ENCODE data around the gene EPHB2. TPM values are rescaled to one million over a fixed set of nuclear protein-coding genes. Genes with fewer than 3 reads are reported as not detected.

Gene EPHB2
- total RNA-seq, 4 donors from 2014 or later, result 0.08 to 3.4 (median 1.9) TPM

GRCh38 chr1:22819361-22819760 lies 108.7 kb downstream of the EPHB2 start:
- no peak for DNase-seq
- H3K27me3 ChIP-seq, result peaks cover 0 to 12% (median 0%) of the 10 kb centered on the region in 4 donors
- intact Hi-C loops (cut with DNase I), result no loop called here
- no peak overlapping the region for H3K4me3 ChIP-seq
- TF ChIP-seq POLR2A (IDR thresholded peaks at IDR 0.05) (no peak), CTCF (IDR thresholded peaks at IDR 0.05) (no peak)
- H3K36me3 ChIP-seq, result no peaks in the 10 kb centered on the region
- WGBS, 2 donors, result 82 to 93% methylated on average over 3 to 4 of the region's 4 CpGs
- H3K4me1 ChIP-seq, result peaks cover 0 to 16% (median 3%) of the 10 kb centered on the region in 3 donors
- H3K27ac ChIP-seq, result no peak overlapping the region
- no peaks in the 10 kb centered on the region for H3K9me3 ChIP-seq

- Histone ChIP-seq H3K4me1 (peaks cover 0 to 9% (median 5%) of the 10 kb centered on the region in 3 donors), H3K27ac (no peak overlapping the region), H3K9me3 (no peaks in the 10 kb centered on the region), H3K36me3 (no peaks in the 10 kb centered on the region), H3K4me3 (no peak overlapping the region), H3K27me3 (peaks cover 0 to 11% (median 0%) of the 10 kb centered on the region in 4 donors)
- intact Hi-C loops (cut with DNase I), result no loop called here
- WGBS, 2 donors, result 43 to 56% methylated on average over 5 of the region's 5 CpGs
- DNase-seq, result no peak
- TF ChIP-seq CTCF (IDR thresholded peaks at IDR 0.05) (no peak), POLR2A (IDR thresholded peaks at IDR 0.05) (no peak)
Observed at GRCh38 chr1:22821027-22821426, 110.4 kb downstream of the EPHB2 start.

- intact Hi-C loops (cut with DNase I), result no loop called here
- peaks cover 0 to 11% (median 0%) of the 10 kb centered on the region in 4 donors for H3K27me3 ChIP-seq
- no peak overlapping the region for H3K27ac ChIP-seq
- TF ChIP-seq POLR2A (IDR thresholded peaks at IDR 0.05) (no peak), CTCF (IDR thresholded peaks at IDR 0.05) (no peak)
- H3K4me3 ChIP-seq, result no peak overlapping the region
- peaks cover 11 to 21% (median 17%) of the 10 kb centered on the region in 3 donors for H3K4me1 ChIP-seq
- no peaks in the 10 kb centered on the region for H3K36me3 ChIP-seq
- no peaks in the 10 kb centered on the region for H3K9me3 ChIP-seq
- 80% methylated on average over 1 of the region's 1 CpG; no CpG with 5 or more reads in 1 of the 2 donors for WGBS, 2 donors
- no peak for DNase-seq
Observed at GRCh38 chr1:22822371-22822770, 111.7 kb downstream of the EPHB2 start.

GRCh38 chr1:22824466-22824865 lies 113.8 kb downstream of the EPHB2 start:
- H3K9me3 ChIP-seq, result no peaks in the 10 kb centered on the region
- intact Hi-C loops (cut with DNase I), result no loop called here
- DNase-seq, result no peak
- H3K36me3 ChIP-seq, result no peaks in the 10 kb centered on the region
- no peaks in the 10 kb centered on the region for H3K27me3 ChIP-seq
- no peak for TF ChIP-seq POLR2A (IDR thresholded peaks at IDR 0.05)
- TF ChIP-seq CTCF (IDR thresholded peaks at IDR 0.05), result no peak
- H3K4me1 ChIP-seq, result peaks cover 28 to 42% (median 31%) of the 10 kb centered on the region in 3 donors
- 68 to 77% methylated on average over 10 of the region's 10 CpGs for WGBS, 2 donors
- H3K27ac ChIP-seq, result no peak overlapping the region
- no peak overlapping the region for H3K4me3 ChIP-seq

GRCh38 chr1:22824975-22825374 lies 114.3 kb downstream of the EPHB2 start:
- H3K9me3 ChIP-seq, result no peaks in the 10 kb centered on the region
- intact Hi-C loops (cut with DNase I), result no loop called here

More at GRCh38 chr1:22824975-22825374, 114.3 kb downstream of the EPHB2 start:
- Histone ChIP-seq H3K4me3 (no peak overlapping the region), H3K27ac (no peak overlapping the region), H3K4me1 (peaks cover 33 to 47% (median 36%) of the 10 kb centered on the region in 3 donors), H3K36me3 (no peaks in the 10 kb centered on the region), H3K27me3 (no peaks in the 10 kb centered on the region)
- WGBS, 2 donors, result 89 to 97% methylated on average over 4 to 5 of the region's 5 CpGs
- DNase-seq, result no peak
- TF ChIP-seq POLR2A (IDR thresholded peaks at IDR 0.05) (no peak), CTCF (IDR thresholded peaks at IDR 0.05) (no peak)
